H1 (cell line): ENCODE results near the gene TPT1. TPM values are rescaled to one million over a fixed set of nuclear protein-coding genes. Genes with fewer than 3 reads are reported as not detected.

ENCODE experiments used
- CTCF ChIA-PET: fragments of 300-600 bp; sonication (Branson Sonifier 250); formaldehyde crosslinking; loops from one replicate; lab custom pipeline; 2021; ENCODE audit not compliant: partially characterized antibody; lab: Charles Lee
- POLR2A ChIA-PET: fragments of 300-600 bp; sonication (Branson Sonifier 250); formaldehyde crosslinking; loops from one replicate; lab custom pipeline; 2021; ENCODE audit warnings: inconsistent platforms; ENCODE audit not compliant: partially characterized antibody; lab: Charles Lee
- DNase-seq, 2 experiments: peaks; one replicate each; pipeline versions ENCODE4 v3.0.0 to v3.0.0-alpha.2; 2010 to 2022; ENCODE audit warnings: low spot score in 2 of 2, low read depth in 1 of 2, mixed read lengths in 1 of 2
- FAIRE-seq: peaks from 2 replicates; lab custom pipeline; 2011; peaks lifted over from hg19 to GRCh38; lab: Jason Lieb, UNC
- H2AFZ ChIP-seq: 2 replicates; pipeline ENCODE4 v1.8.1; 2012; ENCODE audit warnings: low read length, inconsistent platforms
- H2AK5ac ChIP-seq: 2 replicates; pipeline ENCODE4 v1.6.1; 2013; ENCODE audit warnings: low read depth, low read length
- H2BK120ac ChIP-seq: replicated peaks from 2 replicates; pipeline ENCODE3; 2013; ENCODE audit warnings: low read depth, low read length, inconsistent platforms
- H2BK12ac ChIP-seq: 2 replicates; pipeline ENCODE4 v1.6.1; 2013; ENCODE audit warnings: low read depth, low read length
- H2BK15ac ChIP-seq: 2 replicates; pipeline ENCODE4 v1.6.1; 2013; ENCODE audit warnings: low read length
- H2BK20ac ChIP-seq: 2 replicates; pipeline ENCODE4 v1.6.1; 2013; ENCODE audit warnings: low read length
- H2BK5ac ChIP-seq: 2 replicates; pipeline ENCODE4 v1.6.1; 2013; ENCODE audit warnings: low read depth, low read length
- H3K14ac ChIP-seq: 2 replicates; pipeline ENCODE4 v1.6.1; 2013; ENCODE audit warnings: inconsistent platforms; ENCODE audit not compliant: insufficient read length
- H3K18ac ChIP-seq: 2 replicates; pipeline ENCODE4 v1.6.1; 2013; ENCODE audit warnings: low read length; ENCODE audit errors: extremely low read depth
- H3K23ac ChIP-seq: 2 replicates; pipeline ENCODE4 v1.6.1; 2013; ENCODE audit warnings: inconsistent platforms; ENCODE audit not compliant: insufficient read length
- H3K23me2 ChIP-seq: 2 replicates; pipeline ENCODE4 v1.6.1; 2013; ENCODE audit warnings: low read depth, low read length
- H3K27ac ChIP-seq: 2 replicates; pipeline ENCODE4 v1.6.1; 2011; ENCODE audit warnings: low read depth, low read length, inconsistent platforms
- H3K27me3 ChIP-seq, 4 experiments: replicated peaks in 1 of 4; 1 replicate in 1 of 4; 2 replicates in 3 of 4; pipeline versions ENCODE4 v1.6.1 to v1.8.1; 2011 to 2013; ENCODE audit warnings: low read length in 3 of 4, mild to moderate bottlenecking in 3 of 4, inconsistent platforms in 2 of 4, mixed read lengths in 2 of 4, moderate library complexity in 1 of 4; ENCODE audit not compliant: control insufficient read depth in 3 of 4, insufficient read depth in 3 of 4; ENCODE audit errors: extremely low read depth in 1 of 4
- H3K36me3 ChIP-seq, 4 experiments: 2 replicates each; pipeline versions ENCODE4 v1.6.1 to v1.8.1; 2011 to 2013; ENCODE audit warnings: mild to moderate bottlenecking in 4 of 4, low read length in 3 of 4, moderate library complexity in 2 of 4, control low read depth in 1 of 4, inconsistent platforms in 1 of 4; ENCODE audit not compliant: insufficient read depth in 4 of 4, control insufficient read depth in 2 of 4
- H3K4ac ChIP-seq: replicated peaks from 2 replicates; pipeline ENCODE3; 2013; ENCODE audit warnings: low read length, low read depth, mixed read lengths, inconsistent platforms; ENCODE audit not compliant: insufficient read length
- H3K4me1 ChIP-seq, 4 experiments: replicated peaks in 1 of 4; 1 replicate in 1 of 4; 2 replicates in 3 of 4; pipeline versions ENCODE4 v1.6.1 to v1.8.1; 2011 to 2013; ENCODE audit warnings: low read length in 3 of 4, inconsistent platforms in 2 of 4, mixed read lengths in 1 of 4; ENCODE audit not compliant: insufficient read depth in 4 of 4, control insufficient read depth in 3 of 4
- H3K4me2 ChIP-seq, 2 experiments: 2 replicates each; pipeline versions ENCODE4 v1.6.1 to v1.8.1; 2011 to 2013; ENCODE audit warnings: low read depth in 2 of 2, low read length in 2 of 2, control low read depth in 1 of 2, inconsistent platforms in 1 of 2, mild to moderate bottlenecking in 1 of 2; ENCODE audit not compliant: insufficient read depth in 1 of 2
- H3K4me3 ChIP-seq, 4 experiments: fragments of 200-600, 300-600 bp in 1 of 4; sonication (generic), shearing (Covaris generic), sonication (Bioruptor Twin) in 1 of 4; 2 replicates each; pipeline versions ENCODE4 v1.5.1 to v1.8.1; 2011 to 2016; ENCODE audit warnings: low read length in 4 of 4, low read depth in 3 of 4, control low read depth in 2 of 4, inconsistent platforms in 2 of 4, mild to moderate bottlenecking in 2 of 4, mixed read lengths in 1 of 4, moderate library complexity in 1 of 4; ENCODE audit not compliant: insufficient read depth in 2 of 4; ENCODE audit errors: extremely low read depth in 1 of 4
- H3K56ac ChIP-seq: replicated peaks from 2 replicates; pipeline ENCODE3; 2013; ENCODE audit warnings: low read depth, mild to moderate bottlenecking, mixed read lengths, low read length, inconsistent platforms; ENCODE audit not compliant: insufficient read length
- H3K79me1 ChIP-seq: 2 replicates; pipeline ENCODE4 v1.6.1; 2013; ENCODE audit warnings: low read depth, low read length, control low read depth
- H3K79me2 ChIP-seq, 2 experiments: 2 replicates each; pipeline versions ENCODE4 v1.6.1 to v1.8.1; 2012 to 2013; ENCODE audit warnings: low read length in 2 of 2, mild to moderate bottlenecking in 2 of 2, inconsistent platforms in 1 of 2; ENCODE audit not compliant: insufficient read depth in 2 of 2, control insufficient read depth in 1 of 2
- H3K9ac ChIP-seq, 4 experiments: replicated peaks in 1 of 4; 1 replicate in 1 of 4; 2 replicates in 3 of 4; pipeline versions ENCODE4 v1.6.1 to v1.8.1; 2011 to 2013; ENCODE audit warnings: low read depth in 3 of 4, low read length in 3 of 4, control low read depth in 2 of 4, mild to moderate bottlenecking in 2 of 4, moderate library complexity in 2 of 4, inconsistent platforms in 1 of 4; ENCODE audit errors: extremely low read depth in 1 of 4
- H3K9me3 ChIP-seq, 2 experiments: 2 replicates each; pipeline versions ENCODE4 v1.6.1 to v1.8.1; 2012 to 2013; ENCODE audit warnings: mild to moderate bottlenecking in 2 of 2, moderate library complexity in 2 of 2, control low read depth in 1 of 2, inconsistent platforms in 1 of 2, low read depth in 1 of 2, low read length in 1 of 2, mixed read lengths in 1 of 2; ENCODE audit not compliant: insufficient read depth in 2 of 2
- H4K20me1 ChIP-seq, 2 experiments: replicated peaks in 1 of 2; 2 replicates each; pipeline versions ENCODE3 to v1.8.1; 2011 to 2013; ENCODE audit warnings: inconsistent platforms in 2 of 2, low read length in 2 of 2, mild to moderate bottlenecking in 1 of 2; ENCODE audit not compliant: insufficient read depth in 2 of 2, control insufficient read depth in 1 of 2
- H4K5ac ChIP-seq: 2 replicates; pipeline ENCODE4 v1.6.1; 2013; ENCODE audit warnings: low read length, low read depth, mixed read lengths, inconsistent platforms; ENCODE audit not compliant: insufficient read length
- H4K8ac ChIP-seq: 2 replicates; pipeline ENCODE4 v1.8.0; 2013; ENCODE audit warnings: mild to moderate bottlenecking, moderate library complexity, low read length, inconsistent platforms; ENCODE audit not compliant: insufficient read depth; ENCODE audit errors: extremely low read depth
- H4K91ac ChIP-seq: replicated peaks from 2 replicates; pipeline ENCODE3; 2013; ENCODE audit warnings: low read length, mixed read lengths, inconsistent platforms; ENCODE audit not compliant: insufficient read length
- BRCA1 ChIP-seq: IDR thresholded peaks from 2 replicates; pipeline ENCODE4 v1.6.1; 2012; ENCODE audit warnings: low read depth, low read length, improper control_type of control experiment
- CBX8 ChIP-seq: fragments of 300-800, 300-1000 bp; sonication (generic); IDR thresholded peaks from 2 replicates; pipeline ENCODE4 v1.7.1; 2016; ENCODE audit warnings: low read depth, low read length, borderline replicate concordance
- EP300 ChIP-seq, 2 experiments: IDR thresholded peaks; 1 replicate in 1 of 2; 2 replicates in 1 of 2; pipeline ENCODE4 v1.6.1; 2011 to 2012; ENCODE audit warnings: low read depth in 2 of 2, low read length in 2 of 2, mild to moderate bottlenecking in 2 of 2, borderline replicate concordance in 1 of 2, inconsistent platforms in 1 of 2, moderate library complexity in 1 of 2
- EZH2 ChIP-seq: fragments of 200-600 bp; sonication (generic); IDR thresholded peaks from 2 replicates; pipeline ENCODE4 v1.7.1; 2012; ENCODE audit warnings: low read depth, mild to moderate bottlenecking, moderate library complexity, low read length, inconsistent platforms; ENCODE audit not compliant: severe bottlenecking
- GABPA ChIP-seq: IDR thresholded peaks from 2 replicates; pipeline ENCODE4 v1.6.1; 2011; ENCODE audit warnings: mild to moderate bottlenecking, low read length, moderate library complexity, borderline replicate concordance; ENCODE audit not compliant: insufficient read depth
- HDAC6 ChIP-seq: IDR thresholded peaks from one replicate; pipeline ENCODE4 v1.7.1; 2012; ENCODE audit warnings: low read depth, mild to moderate bottlenecking, inconsistent platforms, low read length, moderate library complexity
- JUND ChIP-seq: IDR thresholded peaks from 2 replicates; pipeline ENCODE4 v1.6.1; 2011; ENCODE audit warnings: mild to moderate bottlenecking, improper control_type of control experiment, low read length
- NRF1 ChIP-seq: IDR thresholded peaks from 2 replicates; pipeline ENCODE4 v1.6.1; 2011; ENCODE audit warnings: mild to moderate bottlenecking, low read depth, low read length, improper control_type of control experiment
- POLR2A ChIP-seq, 2 experiments: IDR thresholded peaks; 1 replicate in 1 of 2; 2 replicates in 1 of 2; pipeline ENCODE4 v1.6.1; 2011; ENCODE audit warnings: low read depth in 2 of 2, low read length in 2 of 2, mild to moderate bottlenecking in 2 of 2; ENCODE audit errors: control extremely low read depth in 1 of 2
- POU5F1 ChIP-seq: IDR thresholded peaks from 2 replicates; pipeline ENCODE4 v1.6.1; 2011; ENCODE audit warnings: low read depth, mild to moderate bottlenecking, low read length, moderate library complexity
- SIN3A ChIP-seq, 2 experiments: IDR thresholded peaks in 1 of 2; conservative IDR thresholded peaks in 1 of 2; 2 replicates each; pipeline ENCODE4 v1.6.1; 2011 to 2012; ENCODE audit warnings: low read length in 2 of 2, improper control_type of control experiment in 1 of 2, low read depth in 1 of 2, mild to moderate bottlenecking in 1 of 2
- USF2 ChIP-seq: IDR thresholded peaks from 2 replicates; pipeline ENCODE4 v1.6.1; 2011; ENCODE audit warnings: low read length, improper control_type of control experiment
- WGBS, 2 experiments: shearing (Covaris generic) in 1 of 2; methylation state at CpG; one replicate each; pipeline versions ENCODE4 v1.1.6 to v1.1.7; 2013 to 2015; ENCODE audit warnings: low lambda C conversion rate in 2 of 2, mixed read lengths in 2 of 2, inconsistent platforms in 1 of 2, low coverage in 1 of 2, missing lambda C conversion rate in 1 of 2; ENCODE audit not compliant: insufficient replicate concordance in 2 of 2, insufficient coverage in 1 of 2, insufficient read length in 1 of 2; ENCODE audit errors: extremely low coverage in 1 of 2, missing lambda C conversion rate in 1 of 2; 5-methylcytosine and 5-hydroxymethylcytosine counted together
- polyA plus RNA-seq, 7 experiments: library from polyadenylated mRNA; depleted of rRNA in 3 of 7; stranded (reverse) in 5 of 7; unstranded in 2 of 7; fragments of >200 nt in 5 of 7; fragments of 200-250 nt in 2 of 7; gene quantifications; 1 replicate in 5 of 7; 2 replicates in 1 of 7; 4 replicates in 1 of 7; pipeline versions ENCODE4 v1.2.1 to v1.2.3, GENCODE V29; 2011 to 2013; ENCODE audit warnings: missing spikeins in 2 of 7, mixed read lengths in 2 of 7
- total RNA-seq: library from RNA; stranded (reverse); fragmentation: NEBNext Ultra II Directional; extraction: Animal tissue kit (Norgen Biotek cat#: 25700); gene quantifications from 2 replicates; pipeline ENCODE4 v1.2.1, GENCODE V29; 2021

Gene TPT1
- total and polyA plus RNA-seq, 2 of the 8 experiments (the other 6 are each of a cell fraction or from before 2014, with no cell fraction given): 2,245 to 2,279 TPM

- Histone ChIP-seq H2BK15ac (no peak overlapping the region), H3K9me3 (no peaks in the 10 kb centered on the region), H3K14ac (no peak overlapping the region), H3K27me3 (no peaks in the 10 kb centered on the region), H2BK20ac (no peak overlapping the region), H3K27ac (no peak overlapping the region), H4K91ac (no peak overlapping the region), H2BK5ac (no peak overlapping the region), H3K36me3 (no peaks in the 10 kb centered on the region), H2BK120ac (no peak overlapping the region), H3K56ac (no peak overlapping the region), H3K23me2 (no peaks in the 10 kb centered on the region), H2AK5ac (no peak overlapping the region), H3K79me2 (no peaks in the 10 kb centered on the region; a peak in 1 of 4 replicates), H4K8ac (no peak overlapping the region), H2AFZ (no peak overlapping the region), H3K4ac (no peak overlapping the region), H3K4me1 (peaks cover 0 to 9% (median under 1%) of the 10 kb centered on the region in 4 experiments; a peak in 2 of 7 replicates), H3K18ac (no peak overlapping the region), H3K4me2 (no peak overlapping the region), H3K23ac (no peak overlapping the region), H3K4me3 (no peak overlapping the region), H4K20me1 (no peaks in the 10 kb centered on the region), H4K5ac (no peak overlapping the region), H2BK12ac (no peak overlapping the region), H3K79me1 (no peaks in the 10 kb centered on the region), H3K9ac (no peak overlapping the region)
- ChIA-PET CTCF (interaction anchor here (1.2 to 12.3 kb wide), 4 partner anchors 28 to 145 kb away, joined by 3 to 164 read pairs (median 3); no protein-coding TSS in a partner anchor), POLR2A (interaction anchor here (0.8 to 1.6 kb wide), 5 partner anchors 22 to 30 kb away, joined by 3 to 6 read pairs (median 3); partner anchors contain the start of gene TPT1)
- DNase-seq (no peak), FAIRE-seq (no peak)
- WGBS, 2 experiments: 93% methylated on average over 3 of the region's 4 CpGs; no CpG with 5 or more reads in 1 of the 2 experiments
- no peak for TF ChIP-seq EZH2
- no peak for TF ChIP-seq EP300 (IDR thresholded peaks at IDR 0.05; ENCODE audit: borderline replicate concordance in 1 of 2, low read depth in 2 of 2, low read length in 2 of 2)
- TF ChIP-seq SIN3A (conservative IDR thresholded peaks at IDR 0.05 in 1 of 2, IDR thresholded peaks at IDR 0.05 in 1 of 2; ENCODE audit: low read depth in 1 of 2, low read length in 2 of 2): no peak
- TF ChIP-seq GABPA: no peak
- TF ChIP-seq NRF1: no peak
- TF ChIP-seq BRCA1: no peak
- TF ChIP-seq POLR2A (IDR thresholded peaks at IDR 0.05; ENCODE audit: control extremely low read depth in 1 of 2, low read depth in 2 of 2, low read length in 2 of 2): no peak
- TF ChIP-seq POU5F1: no peak
- TF ChIP-seq CBX8: no peak
- TF ChIP-seq HDAC6: no peak
- no peak for TF ChIP-seq USF2
- no peak for TF ChIP-seq JUND
Measured at GRCh38 chr13:45365558-45365885, 24.5 kb upstream of the TPT1 start.
